GM19397 (cell line): ENCODE measurements around the gene SIN3A.
"Not testable (repeated sequence)": the region's sequence is repeated elsewhere in the genome, so short reads cannot be mapped to it uniquely, and the experiment has no call there.

Source experiments
- ATAC-seq: cut with Tn5 transposase; IDR thresholded peaks from one replicate; pipeline ENCODE4 v1.9.1; 2021; ENCODE audit warnings: mild to moderate bottlenecking, moderate library complexity; ENCODE audit not compliant: unreplicated experiment

The SIN3A gene

GRCh38 chr15:75339531-75340240, 111.8 kb downstream of the SIN3A start:
- ATAC-seq: no peak

- ATAC-seq: no peak
These were observed 112.7 kb downstream of the SIN3A start for GRCh38 chr15:75338661-75339240.

- ATAC-seq: peak; percentile 57
These were observed 115.7 kb downstream of the SIN3A start, which contains the start of gene COMMD4 for GRCh38 chr15:75335705-75336355. Gene COMMD4 (plus strand): TSS chr15:75336063. CDS start chr15:75336090, 27 bp downstream.

- no peak for ATAC-seq
These were observed 116.2 kb downstream of the SIN3A start for GRCh38 chr15:75335313-75335704.

GRCh38 chr15:75333654-75334419, 117.7 kb downstream of the SIN3A start:
- ATAC-seq: not testable (repeated sequence)

- ATAC-seq: not testable (repeated sequence)
These were observed 119.4 kb downstream of the SIN3A start for GRCh38 chr15:75332093-75332492.

- ATAC-seq: no peak
These were observed 121.9 kb downstream of the SIN3A start for GRCh38 chr15:75329571-75329970.

GRCh38 chr15:75328493-75329314, 122.8 kb downstream of the SIN3A start:
- no peak for ATAC-seq

GRCh38 chr15:75327491-75327890, 124.0 kb downstream of the SIN3A start:
- ATAC-seq: no peak

- ATAC-seq: no peak
These were observed 124.5 kb downstream of the SIN3A start for GRCh38 chr15:75327005-75327404.

GRCh38 chr15:75325922-75326321, 125.6 kb downstream of the SIN3A start:
- no peak for ATAC-seq

- no peak for ATAC-seq
These were observed 129.8 kb downstream of the SIN3A start for GRCh38 chr15:75321711-75322110.
